Measurements from ENCODE around the gene UBE2L6. TPM values are rescaled to one million over a fixed set of nuclear protein-coding genes. Genes with fewer than 3 reads are reported as not detected.
A peak's percentile ranks its signal among the peaks of the same experiment; 100 is the strongest.

The UBE2L6 gene
- 100 to 1,000 TPM; 303 to 350 TPM for total RNA-seq

DNA sequence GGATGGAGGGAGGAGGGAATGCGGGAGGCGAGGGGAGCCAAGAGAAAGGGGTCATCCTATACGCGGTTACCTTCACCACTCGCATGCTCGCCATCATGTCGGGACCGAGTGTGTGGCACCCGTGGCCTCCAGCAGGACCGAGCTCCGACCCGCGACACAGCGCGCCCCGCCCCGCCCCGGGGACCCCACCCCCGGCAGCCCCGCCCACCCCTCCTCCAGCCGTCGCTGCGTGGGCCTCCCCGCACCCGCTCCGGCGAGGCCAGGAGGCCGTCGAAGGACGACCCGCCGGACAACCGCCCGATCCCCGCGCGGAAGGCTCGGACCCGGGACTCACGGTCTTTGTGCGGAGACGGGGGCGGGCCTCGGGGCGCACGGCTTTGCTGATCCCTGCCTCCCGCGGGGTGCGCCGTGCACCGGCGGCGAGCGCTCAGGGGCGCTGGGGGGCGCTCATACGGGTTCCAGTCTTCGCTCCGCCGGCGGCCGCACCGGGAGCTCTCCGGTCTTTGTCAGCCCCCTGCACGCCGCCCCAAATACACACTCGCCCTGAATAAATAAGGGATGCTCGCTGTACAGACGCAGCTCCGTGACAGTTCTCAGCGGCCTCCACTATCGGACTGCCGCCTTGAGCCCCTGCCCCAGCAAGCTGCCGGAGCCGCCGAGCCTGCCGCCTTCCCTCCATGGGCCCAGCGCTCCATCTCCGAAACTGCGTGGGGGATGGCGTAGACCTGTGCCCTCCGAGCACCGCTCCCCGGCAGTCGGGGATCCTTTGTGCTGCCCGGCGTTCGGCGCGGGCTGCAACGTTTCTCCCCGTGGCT is at the start of gene UBE2L6:
TSS of gene UBE2L6 (minus strand) at position 158 of the 815 bp plus-strand sequence. CDS start at position 97, 61 bp downstream.
- Mint-ChIP-seq H3K9me3 (no peaks in the 10 kb centered on the region), H3K27me3 (no peaks in the 10 kb centered on the region), H3K27ac (peak within 1 kb of the TSS; percentile 97), H3K4me3 (peak within 1 kb of the TSS; percentile 96), H3K36me3 (ENCODE audit: low read depth) (peaks cover 33% of the 10 kb centered on the region), H3K4me1 (peaks cover 49% of the 10 kb centered on the region)
- ChIA-PET CTCF (interaction anchor here (0.5 to 3.0 kb wide), 26 partner anchors 10 to 232 kb away, joined by 3 to 45 read pairs (median 4); partner anchors contain the start of gene TIMM10), POLR2A (interaction anchor here (0.6 kb wide), 1 partner anchor 233 kb away, joined by 5 read pairs; no protein-coding TSS in a partner anchor)
- DNase-seq = peak; percentile 89

DNA sequence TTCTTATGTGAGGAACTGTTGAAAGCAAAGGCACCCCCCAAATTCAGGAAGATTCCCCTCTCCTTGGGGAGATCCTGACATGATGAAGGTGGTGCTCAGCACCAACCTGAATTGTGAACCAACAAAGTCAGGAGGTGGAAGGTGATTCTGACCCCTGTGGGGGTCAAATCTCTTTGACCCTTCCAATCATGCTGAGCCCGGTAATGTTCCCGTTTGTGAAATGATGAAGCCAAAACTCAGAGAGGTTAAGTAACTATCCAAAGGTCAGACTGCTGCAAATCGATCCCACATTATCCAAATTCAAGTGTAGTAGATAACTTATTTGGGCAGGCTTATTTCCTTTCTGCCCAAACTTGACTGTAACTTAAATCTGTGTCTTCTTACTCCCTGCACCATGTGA is 49.1 kb upstream of the UBE2L6 start:
- Mint-ChIP-seq H3K27me3 (peaks cover 3% of the 10 kb centered on the region), H3K27ac (no peak overlapping the region), H3K36me3 (ENCODE audit: low read depth) (no peaks in the 10 kb centered on the region), H3K4me1 (no peaks in the 10 kb centered on the region), H3K4me3 (no peak overlapping the region), H3K9me3 (peaks cover 11% of the 10 kb centered on the region)
- CTCF ChIA-PET = interaction anchor here (1.0 kb wide), 1 partner anchor 12 kb away, joined by 5 read pairs; no protein-coding TSS in a partner anchor
- POLR2A ChIA-PET = no interaction called here
- no peak for DNase-seq

DNA sequence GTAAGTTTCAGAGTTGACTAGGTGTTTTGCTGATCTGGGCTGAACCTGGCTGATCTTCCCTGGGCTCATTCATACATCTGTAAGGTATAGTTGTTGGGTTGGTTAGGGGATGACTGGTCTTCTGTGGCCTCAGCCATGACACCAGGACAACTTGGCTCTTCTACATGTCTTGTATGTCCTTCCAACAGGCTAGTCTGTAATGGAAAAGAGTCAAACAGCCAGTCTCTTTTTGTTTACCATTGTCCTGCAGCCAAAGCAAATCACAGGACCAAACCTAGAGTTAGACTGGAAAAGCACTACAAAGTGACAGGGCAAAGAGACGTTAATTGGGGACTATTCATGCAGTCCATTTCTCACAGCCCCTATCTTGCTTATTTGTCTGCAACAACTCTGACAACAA is 47.8 kb upstream of the UBE2L6 start:
- Mint-ChIP-seq H3K9me3 (peaks cover 8% of the 10 kb centered on the region), H3K4me1 (no peaks in the 10 kb centered on the region), H3K4me3 (no peak overlapping the region), H3K27me3 (peaks cover 7% of the 10 kb centered on the region), H3K36me3 (ENCODE audit: low read depth) (no peaks in the 10 kb centered on the region), H3K27ac (no peak overlapping the region)
- ChIA-PET CTCF (interaction anchor here (0.7 to 1.0 kb wide), 2 partner anchors 56 to 428 kb away, joined by 4 to 7 read pairs; no protein-coding TSS in a partner anchor), POLR2A (no interaction called here)
- DNase-seq = no peak

DNA sequence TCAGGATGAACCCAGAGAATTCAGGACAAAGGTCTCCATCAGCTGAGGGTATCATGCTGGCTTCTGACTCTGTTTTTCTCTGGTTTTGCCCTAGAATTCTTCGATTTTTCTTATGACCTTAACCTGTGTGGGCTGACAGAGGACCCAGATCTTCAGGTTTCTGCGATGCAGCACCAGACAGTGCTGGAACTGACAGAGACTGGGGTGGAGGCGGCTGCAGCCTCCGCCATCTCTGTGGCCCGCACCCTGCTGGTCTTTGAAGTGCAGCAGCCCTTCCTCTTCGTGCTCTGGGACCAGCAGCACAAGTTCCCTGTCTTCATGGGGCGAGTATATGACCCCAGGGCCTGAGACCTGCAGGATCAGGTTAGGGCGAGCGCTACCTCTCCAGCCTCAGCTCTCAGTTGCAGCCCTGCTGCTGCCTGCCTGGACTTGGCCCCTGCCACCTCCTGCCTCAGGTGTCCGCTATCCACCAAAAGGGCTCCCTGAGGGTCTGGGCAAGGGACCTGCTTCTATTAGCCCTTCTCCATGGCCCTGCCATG is 46.8 kb upstream of the UBE2L6 start:
- no peak for DNase-seq
- H3K27me3 Mint-ChIP-seq = peaks cover 11% of the 10 kb centered on the region
- no peaks in the 10 kb centered on the region for H3K36me3 Mint-ChIP-seq (ENCODE audit: low read depth)
- ChIA-PET POLR2A (no interaction called here), CTCF (interaction anchor here (1.0 kb wide), 1 partner anchor 55 kb away, joined by 4 read pairs; no protein-coding TSS in a partner anchor)
- peaks cover 2% of the 10 kb centered on the region for H3K9me3 Mint-ChIP-seq
- H3K27ac Mint-ChIP-seq = no peak overlapping the region
- no peaks in the 10 kb centered on the region for H3K4me1 Mint-ChIP-seq
- no peak overlapping the region for H3K4me3 Mint-ChIP-seq

GRCh38 chr11:57610170-57610569 is 42.7 kb upstream of the UBE2L6 start:
- no peak for DNase-seq
- Mint-ChIP-seq H3K27ac (no peak overlapping the region), H3K9me3 (no peaks in the 10 kb centered on the region), H3K36me3 (ENCODE audit: low read depth) (no peaks in the 10 kb centered on the region), H3K4me3 (no peak overlapping the region), H3K27me3 (peaks cover 21% of the 10 kb centered on the region), H3K4me1 (no peaks in the 10 kb centered on the region)
- ChIA-PET CTCF (interaction anchor here (0.7 kb wide), 1 partner anchor 72 kb away, joined by 4 read pairs; no protein-coding TSS in a partner anchor), POLR2A (no interaction called here)

DNA sequence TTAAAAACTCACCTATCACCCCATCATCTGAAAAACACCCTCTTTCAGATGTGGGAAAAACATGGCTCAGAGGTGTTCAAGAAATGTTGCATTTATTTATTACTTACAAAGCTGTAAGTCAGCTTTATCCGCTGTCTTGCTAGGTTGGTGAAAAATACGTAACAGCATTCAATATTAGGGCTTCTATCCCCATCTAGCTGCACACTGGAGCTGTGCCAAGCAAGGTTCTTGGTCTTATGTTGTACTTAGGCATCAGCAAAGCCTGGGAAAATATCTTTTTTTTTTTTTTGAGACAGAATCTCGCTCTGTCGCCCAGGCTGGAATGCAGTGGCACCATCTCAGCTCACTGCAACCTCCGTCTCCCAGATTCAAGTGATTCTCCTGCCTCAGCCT is 37.6 kb upstream of the UBE2L6 start:
- Mint-ChIP-seq H3K4me3 (no peak overlapping the region), H3K9me3 (no peaks in the 10 kb centered on the region), H3K27me3 (peaks cover 16% of the 10 kb centered on the region), H3K4me1 (peaks cover 8% of the 10 kb centered on the region), H3K36me3 (ENCODE audit: low read depth) (no peaks in the 10 kb centered on the region), H3K27ac (no peak overlapping the region)
- ChIA-PET POLR2A (no interaction called here), CTCF (interaction anchor here (0.6 to 1.7 kb wide), 7 partner anchors 9 to 162 kb away, joined by 3 to 5 read pairs (median 4); no protein-coding TSS in a partner anchor)
- no peak for DNase-seq

DNA sequence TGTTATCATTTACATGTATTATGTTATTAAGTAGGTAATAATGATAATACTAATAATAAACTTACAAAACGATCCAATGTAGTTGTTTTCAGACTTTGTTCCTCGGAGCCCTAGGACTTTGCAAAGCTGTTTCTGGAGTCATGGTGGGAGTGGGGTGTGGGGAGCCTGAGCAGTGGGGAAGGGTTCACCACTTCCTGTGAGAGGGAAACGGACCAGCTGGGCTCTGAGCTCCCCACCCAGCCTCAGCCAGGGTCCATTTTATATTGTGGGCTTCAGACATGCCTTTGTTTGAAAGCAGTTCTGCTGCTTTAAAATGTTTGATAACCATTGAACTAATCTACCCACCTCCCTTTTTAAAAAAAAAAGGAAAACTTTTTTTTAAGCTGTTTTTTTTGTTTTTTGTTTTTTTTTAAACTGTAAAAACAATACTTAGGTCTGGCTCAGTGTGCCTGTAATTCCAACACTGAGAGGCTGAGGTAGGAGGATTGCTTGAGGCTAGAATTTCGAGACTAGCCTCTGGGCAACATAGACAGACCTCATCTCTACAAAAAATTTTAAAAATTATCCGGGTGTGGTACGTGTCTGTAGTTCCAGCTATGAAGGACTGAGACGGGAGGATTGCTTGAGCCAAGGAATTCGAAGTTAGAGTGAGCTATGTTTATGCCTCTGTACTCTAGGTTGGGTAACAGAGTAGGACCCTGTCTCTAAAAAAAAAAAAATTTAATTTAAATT is 37.0 kb upstream of the UBE2L6 start:
- no peaks in the 10 kb centered on the region for H3K9me3 Mint-ChIP-seq
- no peaks in the 10 kb centered on the region for H3K36me3 Mint-ChIP-seq (ENCODE audit: low read depth)
- peaks cover 8% of the 10 kb centered on the region for H3K4me1 Mint-ChIP-seq
- peak overlapping the region; percentile 13 for H3K27ac Mint-ChIP-seq
- CTCF ChIA-PET = interaction anchor here (0.6 to 1.7 kb wide), 6 partner anchors 8 to 47 kb away, joined by 3 to 5 read pairs (median 4); no protein-coding TSS in a partner anchor
- POLR2A ChIA-PET = interaction anchor here (0.5 kb wide), 1 partner anchor 78 kb away, joined by 3 read pairs; no protein-coding TSS in a partner anchor
- no peak overlapping the region for H3K4me3 Mint-ChIP-seq
- H3K27me3 Mint-ChIP-seq = peaks cover 17% of the 10 kb centered on the region
- DNase-seq = no peak

DNA sequence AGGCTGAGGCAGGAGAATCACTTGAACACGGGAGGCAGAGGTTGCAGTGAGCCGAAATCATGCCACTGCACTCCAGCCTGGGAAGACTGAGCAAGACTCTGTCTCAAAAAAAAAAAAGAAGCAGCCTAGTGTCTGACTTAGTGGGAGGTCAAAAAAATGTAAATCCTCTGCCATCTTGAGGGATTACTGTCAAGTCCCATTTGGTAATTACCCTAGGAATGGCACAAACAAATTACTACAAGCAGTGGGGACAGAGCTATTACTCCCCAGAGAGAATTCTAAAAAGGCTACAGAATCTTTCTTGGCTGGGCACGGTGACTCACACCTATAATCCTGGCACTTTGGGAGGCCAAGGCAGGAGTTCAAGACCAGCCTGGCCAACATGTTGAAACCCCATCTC is 33.8 kb upstream of the UBE2L6 start:
- peaks cover 9% of the 10 kb centered on the region for H3K4me1 Mint-ChIP-seq

DNA sequence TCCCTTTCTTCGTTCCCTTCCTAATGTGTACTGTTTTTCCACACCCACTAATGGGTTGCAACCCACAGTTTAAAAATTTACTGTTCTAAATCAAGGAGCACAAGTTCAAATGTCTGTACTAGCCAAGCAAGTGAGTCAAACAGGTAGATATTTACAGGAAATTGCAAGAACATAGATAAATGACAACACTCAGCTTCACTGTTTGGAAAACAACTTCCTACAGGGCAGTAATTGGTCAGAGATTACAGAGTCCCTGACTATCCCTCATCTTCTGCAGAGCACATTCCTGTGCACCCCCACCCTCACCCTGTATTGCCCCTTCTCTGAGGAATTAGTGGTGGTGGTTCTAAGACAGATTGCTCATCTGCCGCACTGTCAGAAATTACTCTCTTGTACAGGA is 31.9 kb upstream of the UBE2L6 start:
- Mint-ChIP-seq H3K36me3 (ENCODE audit: low read depth) (no peaks in the 10 kb centered on the region), H3K27me3 (peaks cover 33% of the 10 kb centered on the region), H3K4me3 (no peak overlapping the region), H3K4me1 (peaks cover 6% of the 10 kb centered on the region), H3K9me3 (no peaks in the 10 kb centered on the region), H3K27ac (no peak overlapping the region)
- no peak for DNase-seq
- CTCF ChIA-PET = interaction anchor here (1.3 to 2.0 kb wide), 2 partner anchors 32 to 142 kb away, joined by 4 read pairs; partner anchors contain the start of gene UBE2L6
- POLR2A ChIA-PET = no interaction called here

More for the DNA sequence above, 33.8 kb upstream of the UBE2L6 start:
- peaks cover 27% of the 10 kb centered on the region for H3K27me3 Mint-ChIP-seq
- ChIA-PET CTCF (interaction anchor here (0.6 kb wide), 1 partner anchor 54 kb away, joined by 3 read pairs; no protein-coding TSS in a partner anchor), POLR2A (interaction anchor here (0.6 kb wide), 1 partner anchor 47 kb away, joined by 5 read pairs; no protein-coding TSS in a partner anchor)
- no peaks in the 10 kb centered on the region for H3K36me3 Mint-ChIP-seq (ENCODE audit: low read depth)
- no peak overlapping the region for H3K27ac Mint-ChIP-seq
- H3K9me3 Mint-ChIP-seq = no peaks in the 10 kb centered on the region
- no peak for DNase-seq
- no peak overlapping the region for H3K4me3 Mint-ChIP-seq

DNA sequence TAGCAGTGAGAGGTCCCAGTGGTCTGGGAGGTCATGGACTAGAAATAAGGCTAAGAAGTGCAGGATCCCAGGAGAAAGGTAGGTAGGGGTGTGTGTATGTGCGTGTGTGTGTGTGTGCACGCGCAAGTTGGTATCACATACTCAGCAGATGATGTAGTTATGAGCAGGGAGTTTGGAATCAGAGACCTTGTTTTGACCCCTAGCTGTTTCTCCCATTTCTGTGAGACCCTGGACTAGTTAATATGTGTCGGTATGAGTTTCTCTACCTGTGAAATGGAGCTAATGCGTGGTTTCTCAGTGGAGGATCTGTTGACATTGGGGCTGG is 31.3 kb upstream of the UBE2L6 start:
- Mint-ChIP-seq H3K4me3 (no peak overlapping the region), H3K27ac (no peak overlapping the region), H3K4me1 (peaks cover 2% of the 10 kb centered on the region), H3K27me3 (peaks cover 38% of the 10 kb centered on the region), H3K9me3 (no peaks in the 10 kb centered on the region), H3K36me3 (ENCODE audit: low read depth) (no peaks in the 10 kb centered on the region)
- ChIA-PET POLR2A (no interaction called here), CTCF (interaction anchor here (1.3 to 2.0 kb wide), 2 partner anchors 31 to 141 kb away, joined by 4 read pairs; partner anchors contain the start of gene UBE2L6)
- no peak for DNase-seq

DNA sequence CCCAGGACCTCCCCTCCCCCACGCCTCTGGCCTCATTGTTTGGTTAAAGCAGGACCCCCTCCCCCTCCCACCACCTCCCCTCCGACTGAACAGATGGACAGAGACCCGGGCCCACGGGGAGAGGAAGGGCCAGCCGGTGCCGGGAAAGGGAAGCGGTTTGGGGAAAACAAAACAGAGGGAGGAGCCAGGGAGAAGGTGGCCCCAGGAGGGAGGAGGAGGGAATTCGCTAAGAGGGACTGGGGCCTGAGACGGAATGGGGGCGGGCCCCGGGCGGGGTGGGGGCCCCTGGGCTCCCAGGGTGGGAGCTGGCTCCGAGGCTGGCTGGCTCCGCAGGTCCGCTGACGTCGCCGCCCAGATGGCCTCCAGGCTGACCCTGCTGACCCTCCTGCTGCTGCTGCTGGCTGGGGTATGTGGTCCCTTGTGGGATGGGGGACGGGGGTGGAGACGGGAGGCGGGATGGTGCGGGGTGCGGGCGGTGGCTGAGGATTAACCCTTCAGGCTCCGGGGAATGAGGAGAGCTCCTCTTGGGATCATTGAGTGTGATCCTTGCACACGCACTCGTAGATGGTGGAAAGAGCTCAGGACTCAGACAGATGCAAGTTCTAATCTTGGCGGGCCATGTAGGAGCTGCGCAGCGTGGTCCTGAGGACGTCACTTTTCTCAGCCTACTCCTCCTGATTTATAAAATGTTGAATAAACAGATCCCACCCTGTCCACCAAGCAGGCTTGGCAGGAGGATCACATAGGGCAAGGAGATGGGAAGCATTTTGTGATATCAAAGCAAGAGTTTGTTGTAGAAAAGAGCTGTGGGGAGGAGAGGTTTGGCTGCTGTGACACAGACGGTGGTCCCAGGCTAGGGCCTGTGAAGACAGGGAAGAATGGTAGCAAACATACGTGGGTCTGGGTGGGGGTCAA is 30.7 kb upstream of the UBE2L6 start:
- no peaks in the 10 kb centered on the region for H3K36me3 Mint-ChIP-seq (ENCODE audit: low read depth)
- no peak for DNase-seq
- H3K27me3 Mint-ChIP-seq = peaks cover 38% of the 10 kb centered on the region
- H3K27ac Mint-ChIP-seq = no peak overlapping the region
- ChIA-PET CTCF (interaction anchor here (0.6 to 2.0 kb wide), 4 partner anchors 30 to 140 kb away, joined by 3 to 4 read pairs (median 4); partner anchors contain the start of gene UBE2L6), POLR2A (no interaction called here)
- no peak overlapping the region for H3K4me3 Mint-ChIP-seq
- H3K9me3 Mint-ChIP-seq = no peaks in the 10 kb centered on the region
- H3K4me1 Mint-ChIP-seq = peaks cover 1% of the 10 kb centered on the region

DNA sequence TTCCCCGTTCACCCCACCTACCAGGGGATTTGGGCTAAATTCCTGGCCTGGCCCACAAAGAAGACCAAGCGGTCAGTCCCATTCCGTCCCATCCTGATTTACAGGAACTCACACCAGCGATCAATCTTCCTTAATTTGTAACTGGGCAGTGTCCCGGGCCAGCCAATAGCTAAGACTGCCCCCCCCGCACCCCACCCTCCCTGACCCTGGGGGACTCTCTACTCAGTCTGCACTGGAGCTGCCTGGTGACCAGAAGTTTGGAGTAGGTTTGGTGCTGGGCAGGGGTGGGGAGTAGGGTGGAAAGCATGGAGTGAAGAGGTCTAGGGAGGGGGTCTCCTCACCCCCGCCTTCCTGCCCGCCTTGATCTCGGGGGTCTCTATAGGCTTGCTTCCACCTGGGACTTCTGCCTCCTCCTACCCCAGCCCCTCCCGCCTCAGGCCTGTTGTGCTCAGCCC is 30.0 kb upstream of the UBE2L6 start, which contains the start of gene SERPING1:
TSS of gene SERPING1 (plus strand) at position 225 of the 455 bp plus-strand sequence. CDS start 586 bp downstream, outside the sequence.
- no peak within 1 kb of the TSS for H3K27ac Mint-ChIP-seq
- ChIA-PET POLR2A (no interaction called here), CTCF (no interaction called here)
- H3K27me3 Mint-ChIP-seq = peaks cover 40% of the 10 kb centered on the region
- peaks cover 1% of the 10 kb centered on the region for H3K4me1 Mint-ChIP-seq
- H3K36me3 Mint-ChIP-seq (ENCODE audit: low read depth) = no peaks in the 10 kb centered on the region
- no peak within 1 kb of the TSS for H3K4me3 Mint-ChIP-seq
- no peak for DNase-seq
- H3K9me3 Mint-ChIP-seq = no peaks in the 10 kb centered on the region

Data from activated CD4-positive, alpha-beta T cell treated with anti-CD3 and anti-CD28 coated beads, Interleukin-2, amount 10 ng/mL, durations not matched to agents 7 days and 5 days (primary cell).